Lower leg skin (tissue), 4 donors: ENCODE results near the gene G6PC2. TPM values are rescaled to one million over a fixed set of nuclear protein-coding genes. Genes with fewer than 3 reads are reported as not detected.

Experiments used
- DNase-seq, 2 donors: peaks; one replicate each; pipeline ENCODE4 v3.0.0-alpha.2; 2019; ENCODE audit warnings: low spot score in 2 of 2
- H3K4me3 ChIP-seq: fragments of 200-600 bp; sonication (generic); 2 replicates; pipeline ENCODE4 v1.5.1; 2017; ENCODE audit warnings: mild to moderate bottlenecking, low read depth; ENCODE audit not compliant: poor library complexity, severe bottlenecking
- CTCF ChIP-seq, 3 donors: fragments of 450-650 bp; IDR thresholded peaks; one replicate each; pipeline ENCODE4 v1.5.1; 2016; ENCODE audit warnings: antibody characterized with exemption in 3 of 3, mild to moderate bottlenecking in 3 of 3, moderate library complexity in 2 of 3
- POLR2A ChIP-seq, 2 donors: fragments of 450-650 bp; IDR thresholded peaks; one replicate each; pipeline ENCODE4 v1.6.1; 2016 to 2017; ENCODE audit warnings: antibody characterized with exemption in 2 of 2, mild to moderate bottlenecking in 1 of 2, moderate library complexity in 1 of 2
- WGBS, 2 donors: methylation state at CpG; one replicate each; pipeline ENCODE4 v1.1.5; 2018; 5-methylcytosine and 5-hydroxymethylcytosine counted together
- intact Hi-C: fragments of 100-400 bp; cut with DNase I; formaldehyde crosslinking; loops from one replicate; pipeline ENCODE4 v1.15.0; 2023; ENCODE audit warnings: low total_unique reads
- total RNA-seq, 4 donors: library from RNA; depleted of rRNA; stranded (reverse); fragments of >200 nt; gene quantifications; one replicate each; pipeline ENCODE4 v1.1.0, GENCODE V29; 2016

Gene G6PC2
- total RNA-seq, 4 donors from 2014 or later, result not detected

GRCh38 chr2:168912901-168913369 is 11.8 kb downstream of the G6PC2 start:
- 39 to 47% methylated on average over 21 of the region's 21 CpGs for WGBS, 2 donors
- no peak for TF ChIP-seq POLR2A (IDR thresholded peaks at IDR 0.05)
- no peak for TF ChIP-seq CTCF (IDR thresholded peaks at IDR 0.05)
- no peak overlapping the region for H3K4me3 ChIP-seq
- no peak for DNase-seq
- intact Hi-C loops, result no loop called here

GRCh38 chr2:168913495-168913894 is 12.4 kb downstream of the G6PC2 start:
- 75 to 85% methylated on average over 4 of the region's 4 CpGs for WGBS, 2 donors
- intact Hi-C loops, result no loop called here
- H3K4me3 ChIP-seq, result no peak overlapping the region
- DNase-seq, result no peak
- no peak for TF ChIP-seq CTCF (IDR thresholded peaks at IDR 0.05)
- TF ChIP-seq POLR2A (IDR thresholded peaks at IDR 0.05), result no peak

GRCh38 chr2:168915441-168916330 is 14.6 kb downstream of the G6PC2 start:
- no peak overlapping the region for H3K4me3 ChIP-seq
- intact Hi-C loops, result no loop called here
- WGBS, 2 donors, result 95 to 96% methylated on average over 3 of the region's 3 CpGs
- no peak for DNase-seq
- TF ChIP-seq CTCF (IDR thresholded peaks at IDR 0.05) (no peak), POLR2A (IDR thresholded peaks at IDR 0.05) (no peak)

GRCh38 chr2:168916331-168916675 is 15.2 kb downstream of the G6PC2 start:
- no peak for TF ChIP-seq POLR2A (IDR thresholded peaks at IDR 0.05)
- TF ChIP-seq CTCF (IDR thresholded peaks at IDR 0.05), result no peak
- intact Hi-C loops, result no loop called here
- WGBS, 2 donors, result 71 to 82% methylated on average over 4 of the region's 4 CpGs
- DNase-seq, result no peak
- H3K4me3 ChIP-seq, result no peak overlapping the region

GRCh38 chr2:168920504-168921157 is 19.5 kb downstream of the G6PC2 start:
- H3K4me3 ChIP-seq, result no peak overlapping the region
- intact Hi-C loops, result loop anchor here (5.0 kb wide), 1 partner anchor 573 kb away; no protein-coding TSS in a partner anchor
- 22 to 28% methylated on average over 4 of the region's 4 CpGs for WGBS, 2 donors
- TF ChIP-seq POLR2A (IDR thresholded peaks at IDR 0.05) (no peak), CTCF (IDR thresholded peaks at IDR 0.05) (no peak)
- no peak for DNase-seq
